Epithelial cell of esophagus (primary cell): ENCODE measurements around the gene DNAJC12.

ENCODE experiments used
- DNase-seq: peaks from one replicate; pipeline ENCODE4 v3.0.0; 2010; ENCODE audit warnings: low read depth
- H3K4me3 ChIP-seq: 2 replicates; pipeline ENCODE4 v1.5.1; 2011; ENCODE audit warnings: mild to moderate bottlenecking, low read length, control low read depth
- TF ChIP-seq, protein P1 (sequence below): IDR thresholded peaks from 2 replicates; pipeline ENCODE4 v1.5.1; 2011; ENCODE audit warnings: low read depth, mild to moderate bottlenecking, low read length, control low read depth, inconsistent platforms; ENCODE audit not compliant: insufficient read depth; ENCODE audit errors: missing control alignments

The DNAJC12 gene

DNA sequence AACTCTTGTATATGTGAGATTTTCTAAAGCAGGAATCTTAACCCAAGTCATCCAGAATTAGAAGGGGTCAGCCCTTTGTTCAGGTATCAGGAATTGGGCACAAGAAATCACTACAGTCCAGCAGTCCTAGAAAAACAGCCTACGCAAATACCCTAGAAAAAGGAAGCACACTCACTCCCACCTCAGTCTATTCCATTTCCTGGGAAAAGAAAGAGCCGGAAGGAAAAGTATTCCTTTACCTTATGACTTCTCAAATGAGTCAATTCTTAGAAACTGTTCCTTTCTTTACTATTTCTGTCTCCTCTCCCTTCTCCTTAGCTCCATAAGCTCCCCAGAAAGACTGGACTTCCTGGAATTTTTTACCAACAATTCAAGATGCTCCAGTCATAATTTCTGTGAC lies 62.7 kb downstream of the DNAJC12 start:
- H3K4me3 ChIP-seq, result no peak overlapping the region
- TF ChIP-seq, protein P1, sequence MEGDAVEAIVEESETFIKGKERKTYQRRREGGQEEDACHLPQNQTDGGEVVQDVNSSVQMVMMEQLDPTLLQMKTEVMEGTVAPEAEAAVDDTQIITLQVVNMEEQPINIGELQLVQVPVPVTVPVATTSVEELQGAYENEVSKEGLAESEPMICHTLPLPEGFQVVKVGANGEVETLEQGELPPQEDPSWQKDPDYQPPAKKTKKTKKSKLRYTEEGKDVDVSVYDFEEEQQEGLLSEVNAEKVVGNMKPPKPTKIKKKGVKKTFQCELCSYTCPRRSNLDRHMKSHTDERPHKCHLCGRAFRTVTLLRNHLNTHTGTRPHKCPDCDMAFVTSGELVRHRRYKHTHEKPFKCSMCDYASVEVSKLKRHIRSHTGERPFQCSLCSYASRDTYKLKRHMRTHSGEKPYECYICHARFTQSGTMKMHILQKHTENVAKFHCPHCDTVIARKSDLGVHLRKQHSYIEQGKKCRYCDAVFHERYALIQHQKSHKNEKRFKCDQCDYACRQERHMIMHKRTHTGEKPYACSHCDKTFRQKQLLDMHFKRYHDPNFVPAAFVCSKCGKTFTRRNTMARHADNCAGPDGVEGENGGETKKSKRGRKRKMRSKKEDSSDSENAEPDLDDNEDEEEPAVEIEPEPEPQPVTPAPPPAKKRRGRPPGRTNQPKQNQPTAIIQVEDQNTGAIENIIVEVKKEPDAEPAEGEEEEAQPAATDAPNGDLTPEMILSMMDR, result no peak
- no peak for DNase-seq

DNA sequence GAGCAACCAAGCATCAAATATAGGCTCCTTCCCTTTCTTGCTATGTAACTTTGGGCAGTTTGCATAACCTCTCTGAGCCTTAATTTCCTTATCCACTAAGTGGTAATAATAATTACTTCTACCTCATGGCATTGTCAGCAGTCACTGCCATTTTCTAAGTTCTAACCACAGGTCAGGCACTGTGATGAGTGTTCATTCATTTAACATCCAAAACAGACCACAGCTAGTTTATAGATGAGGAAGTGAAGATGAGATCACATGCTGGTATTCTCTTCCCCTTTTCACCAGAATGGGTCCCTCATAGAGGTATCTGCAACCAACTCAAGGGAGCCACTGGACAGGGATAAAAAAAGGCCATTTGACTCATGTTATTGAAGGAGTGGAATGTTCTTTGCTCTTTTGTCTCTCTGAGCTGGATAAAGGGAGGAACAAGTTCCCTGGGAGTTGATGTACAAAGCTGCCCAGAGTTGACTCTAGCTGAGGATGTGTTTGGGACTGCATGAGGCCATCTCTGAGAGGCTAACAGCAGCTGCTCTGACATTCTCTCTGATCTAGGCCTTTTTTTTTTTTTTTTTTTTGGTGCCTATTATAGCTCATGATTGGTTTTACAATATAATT lies 65.0 kb downstream of the DNAJC12 start:
- DNase-seq, result no peak
- TF ChIP-seq, protein P1, result no peak
- H3K4me3 ChIP-seq, result no peak overlapping the region

DNA sequence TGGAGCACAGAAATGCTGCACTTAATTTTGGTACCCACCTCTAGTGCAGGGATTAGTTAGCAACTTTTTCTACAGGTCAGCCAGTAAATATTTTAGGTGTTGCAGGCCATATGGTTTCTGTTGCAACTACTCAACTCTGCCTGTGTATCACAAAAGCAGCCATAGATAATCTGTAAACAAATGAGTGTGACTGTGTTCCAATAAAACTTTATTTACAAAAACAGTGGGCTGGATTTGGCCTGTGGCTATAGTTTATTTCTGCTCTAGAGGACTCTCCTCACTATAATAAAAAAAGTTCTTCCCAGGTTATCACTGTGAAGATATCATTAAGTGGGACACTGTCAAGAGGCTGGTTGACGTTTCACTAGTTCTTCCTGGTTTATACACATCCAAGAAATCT lies 65.8 kb downstream of the DNAJC12 start:
- TF ChIP-seq, protein P1, result no peak
- no peak for DNase-seq
- H3K4me3 ChIP-seq, result no peak overlapping the region

DNA sequence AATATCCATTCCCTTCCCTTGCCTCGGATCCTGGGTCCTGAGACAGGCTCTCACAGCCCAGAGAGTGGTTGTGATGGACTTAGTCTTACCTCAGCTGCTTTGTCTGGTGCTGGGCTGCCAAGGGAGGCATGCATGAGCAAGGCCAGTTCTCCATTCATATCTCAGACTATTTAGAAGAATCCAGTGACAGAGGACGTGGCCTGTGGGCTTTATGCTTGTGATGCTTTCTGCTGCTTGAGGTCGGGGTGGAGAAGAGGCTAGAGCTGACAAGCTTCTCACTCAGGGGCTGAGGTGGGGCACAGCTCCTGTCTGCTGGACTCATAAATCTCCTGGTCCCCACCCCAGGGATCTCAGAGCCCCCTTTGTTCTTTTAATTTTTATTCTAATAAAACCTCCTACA lies 66.8 kb downstream of the DNAJC12 start:
- TF ChIP-seq, protein P1, result no peak
- no peak for DNase-seq
- no peak overlapping the region for H3K4me3 ChIP-seq

DNA sequence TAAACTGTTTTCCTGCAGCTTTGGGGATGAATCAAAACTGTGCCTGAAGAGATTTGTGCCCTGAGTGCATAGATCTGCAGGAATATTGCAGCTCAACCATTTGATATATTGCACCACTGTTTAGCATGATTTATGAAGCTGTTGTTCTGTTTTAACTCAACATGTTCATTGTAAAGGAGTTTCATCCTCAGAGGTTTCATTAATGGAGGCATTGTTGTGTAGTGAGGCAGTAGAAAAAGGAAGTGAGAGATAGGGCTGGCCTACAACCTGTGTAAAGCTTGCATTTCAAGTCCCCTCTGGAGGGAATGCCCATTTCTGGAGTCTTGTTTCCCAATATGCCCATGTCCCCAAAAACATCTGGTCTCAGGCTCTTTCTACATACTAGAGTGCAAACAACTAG lies 67.5 kb downstream of the DNAJC12 start:
- no peak for DNase-seq
- H3K4me3 ChIP-seq, result no peak overlapping the region
- TF ChIP-seq, protein P1, result no peak

DNA sequence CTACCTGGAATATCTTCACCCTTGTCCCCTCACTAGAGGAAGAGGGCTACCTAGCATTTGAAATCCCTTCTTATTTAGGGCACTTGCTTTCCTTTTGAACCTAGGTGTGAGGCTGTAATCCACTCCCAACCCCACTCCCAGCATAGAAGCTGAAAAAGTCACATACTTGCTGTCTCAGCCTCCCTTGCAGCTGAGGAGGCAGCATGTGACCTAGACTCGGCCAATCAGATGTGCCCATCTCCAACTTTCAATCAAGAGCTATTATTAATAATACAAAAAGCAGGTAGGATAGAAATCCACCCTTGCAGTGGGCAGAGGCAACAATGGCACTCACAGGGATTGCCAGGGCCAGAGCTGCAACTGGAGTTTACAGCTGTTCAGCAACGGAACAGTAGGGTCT lies 70.7 kb downstream of the DNAJC12 start:
- TF ChIP-seq, protein P1, result no peak
- no peak overlapping the region for H3K4me3 ChIP-seq
- DNase-seq, result no peak
